HCT116 (cell line): ENCODE data around the gene GTPBP2. TPM values are rescaled to one million over a fixed set of nuclear protein-coding genes. Genes with fewer than 3 reads are reported as not detected.
A peak's percentile ranks its signal among the peaks of the same experiment; 100 is the strongest.

ENCODE experiments used
- ATAC-seq: fragments of 200-7000 bp; cut with Tn5 transposase; 2 replicates; pipeline ENCODE4 v1.9.1; 2020; ENCODE audit warnings: mild to moderate bottlenecking, moderate library complexity
- BruUV-seq: library from RNA; stranded (reverse); fragments of 400-500 nt; replicated peaks from 2 replicates; lab custom pipeline; 2021; lab: Mats Ljungman, UMichigan
- CTCF ChIA-PET: fragments of 300-600 bp; sonication (Branson Sonifier 250); formaldehyde crosslinking; loops from one replicate; lab custom pipeline; 2021; ENCODE audit warnings: antibody characterized with exemption; lab: Charles Lee
- POLR2A ChIA-PET: fragments of 300-600, 350-600 bp; sonication (Branson Sonifier 250); formaldehyde crosslinking; loops from one replicate; lab custom pipeline; 2021; ENCODE audit warnings: antibody characterized with exemption; lab: Charles Lee
- RAD21 ChIA-PET, 2 experiments: fragments of 300-600 bp; sonication (Branson Sonifier 250); formaldehyde crosslinking; loops; one replicate each; lab custom pipeline; 2023; ENCODE audit warnings: low total read pairs in 2 of 2; ENCODE audit not compliant: uncharacterized antibody in 2 of 2, unreplicated experiment in 2 of 2, low non-redundant PET in 1 of 2; lab: Charles Lee
- DNase-seq: peaks from one replicate; pipeline ENCODE4 v3.0.0-alpha.2; 2010; ENCODE audit warnings: low read depth, low spot score
- H2AFZ ChIP-seq: fragments of 200-600 bp; shearing (Covaris generic), sonication (generic); 2 replicates; pipeline ENCODE4 v1.6.1; 2017; ENCODE audit warnings: low read depth, mixed run types, mixed read lengths, antibody characterized with exemption, low read length; ENCODE audit not compliant: poor library complexity, severe bottlenecking
- H3K27ac ChIP-seq: 2 replicates; pipeline ENCODE4 v1.5.1; 2012; ENCODE audit warnings: low read depth, low read length
- H3K27me3 ChIP-seq: fragments of 200-600 bp; sonication (generic); 2 replicates; pipeline ENCODE4 v1.6.1; 2016; ENCODE audit warnings: mixed run types, low read length, mixed read lengths; ENCODE audit not compliant: insufficient read depth
- H3K36me3 ChIP-seq, 2 experiments: fragments of 200-500 bp in 1 of 2; fragments of 200-600 bp in 1 of 2; sonication (Bioruptor generic) in 1 of 2; sonication (generic) in 1 of 2; 2 replicates each; pipeline versions ENCODE4 v1.5.1 to v1.6.1; 2014 to 2016; ENCODE audit warnings: low read length in 2 of 2, inconsistent platforms in 1 of 2, mixed read lengths in 1 of 2, mixed run types in 1 of 2; ENCODE audit not compliant: insufficient read depth in 2 of 2, control insufficient read depth in 1 of 2
- H3K4me1 ChIP-seq, 2 experiments: fragments of 200-600 bp in 1 of 2; sonication (generic) in 1 of 2; 2 replicates each; pipeline versions ENCODE4 v1.5.1 to v1.6.1; 2012 to 2017; ENCODE audit warnings: low read length in 2 of 2, inconsistent platforms in 1 of 2, mild to moderate bottlenecking in 1 of 2, mixed read lengths in 1 of 2, mixed run types in 1 of 2, moderate library complexity in 1 of 2; ENCODE audit not compliant: insufficient read depth in 2 of 2, control insufficient read depth in 1 of 2
- H3K4me2 ChIP-seq: fragments of 200-600 bp; sonication (generic); 2 replicates; pipeline ENCODE4 v1.6.1; 2017; ENCODE audit warnings: mixed run types, low read length, mixed read lengths
- H3K4me3 ChIP-seq, 2 experiments: fragments of 200-600 bp in 1 of 2; sonication (generic) in 1 of 2; replicated peaks in 1 of 2; 2 replicates each; pipeline ENCODE4 v1.5.1; 2011 to 2016; ENCODE audit warnings: low read length in 2 of 2, control low read depth in 1 of 2, low read depth in 1 of 2, mild to moderate bottlenecking in 1 of 2, mixed read lengths in 1 of 2, mixed run types in 1 of 2
- H3K79me2 ChIP-seq: fragments of 200-600 bp; sonication (generic); 2 replicates; pipeline ENCODE4 v1.6.1; 2017; ENCODE audit warnings: mild to moderate bottlenecking, mixed run types, low read length, moderate library complexity, mixed read lengths; ENCODE audit not compliant: insufficient read depth
- H3K9ac ChIP-seq: fragments of 200-600 bp; sonication (generic); 2 replicates; pipeline ENCODE4 v1.6.1; 2016; ENCODE audit warnings: low read length, mixed read lengths
- H3K9me2 ChIP-seq: fragments of 200-600 bp; sonication (generic), shearing (Covaris generic); 2 replicates; pipeline ENCODE4 v1.6.1; 2017; ENCODE audit warnings: mixed run types, mild to moderate bottlenecking, moderate library complexity; ENCODE audit not compliant: insufficient read depth
- H3K9me3 ChIP-seq, 2 experiments: fragments of 200-500 bp in 1 of 2; fragments of 200-600 bp in 1 of 2; sonication (Bioruptor generic) in 1 of 2; sonication (generic) in 1 of 2; 2 replicates each; pipeline ENCODE4 v1.6.1; 2014 to 2017; ENCODE audit warnings: low read length in 2 of 2, mixed read lengths in 2 of 2, inconsistent platforms in 1 of 2, low read depth in 1 of 2, mild to moderate bottlenecking in 1 of 2, mixed run types in 1 of 2, moderate library complexity in 1 of 2; ENCODE audit not compliant: control insufficient read depth in 1 of 2, insufficient read depth in 1 of 2
- H4K20me1 ChIP-seq: fragments of 200-600 bp; sonication (generic), shearing (Covaris generic); 2 replicates; pipeline ENCODE4 v1.6.1; 2017; ENCODE audit warnings: mixed run types, mild to moderate bottlenecking, moderate library complexity; ENCODE audit not compliant: insufficient read depth
- FOSL1 ChIP-seq: IDR thresholded peaks from 2 replicates; pipeline ENCODE4 v1.6.1; 2012; ENCODE audit warnings: low read depth
- RAD21 ChIP-seq: IDR thresholded peaks from 2 replicates; pipeline ENCODE4 v1.6.1; 2012; ENCODE audit warnings: low read depth, mild to moderate bottlenecking
- TCF7L2 ChIP-seq: IDR thresholded peaks from 2 replicates; pipeline ENCODE4 v1.7.0; 2011; ENCODE audit warnings: borderline replicate concordance, inconsistent platforms; ENCODE audit not compliant: insufficient read depth, insufficient read length; ENCODE audit errors: extremely low read depth
- intact Hi-C: fragments of 100-400 bp; cut with micrococcal nuclease; formaldehyde crosslinking; loops from 2 replicates; pipeline ENCODE4 v1.10.0; 2022
- total RNA-seq: library from RNA; stranded (reverse); gene quantifications from one replicate; pipeline ENCODE4 v1.2.1, GENCODE V29; 2021; ENCODE audit not compliant: unreplicated experiment
- TF ChIP-seq, protein P1 (sequence below): IDR thresholded peaks from 2 replicates; pipeline ENCODE4 v1.6.1; 2012; ENCODE audit warnings: low read depth
- TF ChIP-seq, protein P2 (sequence below), 3 experiments: fragments of 200-600 bp in 1 of 3; sonication (generic) in 1 of 3; IDR thresholded peaks in 2 of 3; conservative IDR thresholded peaks in 1 of 3; 2 replicates each; pipeline ENCODE4 v1.5.1; 2012 to 2017; ENCODE audit warnings: low read depth in 2 of 3, low read length in 2 of 3, antibody characterized with exemption in 1 of 3, borderline replicate concordance in 1 of 3, control low read depth in 1 of 3, mild to moderate bottlenecking in 1 of 3, mixed read lengths in 1 of 3, mixed run types in 1 of 3, moderate library complexity in 1 of 3; ENCODE audit not compliant: insufficient read depth in 1 of 3

GTPBP2 gene
- total RNA-seq, 1 experiment from 2014 or later: 98.0 TPM

DNA sequence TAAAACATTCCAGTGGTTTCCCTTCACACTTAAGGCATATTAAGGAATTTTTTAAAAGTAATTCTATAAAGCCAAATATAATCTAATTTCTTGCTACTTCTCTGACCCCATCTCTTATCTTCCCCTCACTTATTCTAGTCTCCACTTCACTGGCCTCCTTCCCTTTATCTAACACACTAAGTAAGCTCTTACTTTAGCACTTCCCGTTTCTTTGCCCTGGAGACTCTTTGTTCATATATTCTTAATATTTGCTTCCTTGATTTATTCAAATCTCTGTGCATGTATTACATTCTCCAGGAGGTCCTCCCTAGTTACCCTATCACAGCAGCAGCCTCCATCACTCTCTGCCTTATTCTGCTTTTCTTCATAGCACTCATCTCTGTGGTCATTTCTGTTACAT, 20.3 kb downstream of the GTPBP2 start (continued):
- TF ChIP-seq, protein P1, sequence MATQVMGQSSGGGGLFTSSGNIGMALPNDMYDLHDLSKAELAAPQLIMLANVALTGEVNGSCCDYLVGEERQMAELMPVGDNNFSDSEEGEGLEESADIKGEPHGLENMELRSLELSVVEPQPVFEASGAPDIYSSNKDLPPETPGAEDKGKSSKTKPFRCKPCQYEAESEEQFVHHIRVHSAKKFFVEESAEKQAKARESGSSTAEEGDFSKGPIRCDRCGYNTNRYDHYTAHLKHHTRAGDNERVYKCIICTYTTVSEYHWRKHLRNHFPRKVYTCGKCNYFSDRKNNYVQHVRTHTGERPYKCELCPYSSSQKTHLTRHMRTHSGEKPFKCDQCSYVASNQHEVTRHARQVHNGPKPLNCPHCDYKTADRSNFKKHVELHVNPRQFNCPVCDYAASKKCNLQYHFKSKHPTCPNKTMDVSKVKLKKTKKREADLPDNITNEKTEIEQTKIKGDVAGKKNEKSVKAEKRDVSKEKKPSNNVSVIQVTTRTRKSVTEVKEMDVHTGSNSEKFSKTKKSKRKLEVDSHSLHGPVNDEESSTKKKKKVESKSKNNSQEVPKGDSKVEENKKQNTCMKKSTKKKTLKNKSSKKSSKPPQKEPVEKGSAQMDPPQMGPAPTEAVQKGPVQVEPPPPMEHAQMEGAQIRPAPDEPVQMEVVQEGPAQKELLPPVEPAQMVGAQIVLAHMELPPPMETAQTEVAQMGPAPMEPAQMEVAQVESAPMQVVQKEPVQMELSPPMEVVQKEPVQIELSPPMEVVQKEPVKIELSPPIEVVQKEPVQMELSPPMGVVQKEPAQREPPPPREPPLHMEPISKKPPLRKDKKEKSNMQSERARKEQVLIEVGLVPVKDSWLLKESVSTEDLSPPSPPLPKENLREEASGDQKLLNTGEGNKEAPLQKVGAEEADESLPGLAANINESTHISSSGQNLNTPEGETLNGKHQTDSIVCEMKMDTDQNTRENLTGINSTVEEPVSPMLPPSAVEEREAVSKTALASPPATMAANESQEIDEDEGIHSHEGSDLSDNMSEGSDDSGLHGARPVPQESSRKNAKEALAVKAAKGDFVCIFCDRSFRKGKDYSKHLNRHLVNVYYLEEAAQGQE: no peak
- TF ChIP-seq FOSL1: no peak
- TF ChIP-seq, all 23 proteins: peak for 0

DNA sequence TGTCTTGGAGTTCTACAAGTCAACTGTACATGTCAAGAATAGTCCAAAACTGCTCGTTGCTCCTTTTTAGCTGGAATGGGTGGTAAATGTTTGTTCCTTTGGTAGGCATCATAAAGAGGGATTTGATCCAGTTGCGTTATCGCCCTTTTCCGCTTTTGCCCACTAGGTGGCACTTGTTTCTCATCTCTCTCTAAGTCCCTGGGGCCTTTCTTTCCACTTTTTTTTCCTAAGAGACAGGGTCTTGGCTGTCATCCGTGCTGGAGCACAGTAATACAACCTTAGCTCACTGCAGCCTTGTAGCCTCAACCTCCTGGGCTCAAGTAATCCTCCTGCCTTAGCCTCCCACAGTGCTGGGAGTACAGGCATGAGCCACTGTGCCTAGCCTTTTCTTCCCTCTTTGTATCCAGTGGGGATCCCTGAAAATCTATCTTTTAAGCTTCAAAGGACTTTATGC, 20.7 kb downstream of the GTPBP2 start:
- Histone ChIP-seq H3K36me3 (peaks cover 21 to 26% of the 10 kb centered on the region in 2 experiments; a peak in 3 of 4 replicates), H3K9ac (no peak overlapping the region), H3K9me2 (no peaks in the 10 kb centered on the region), H4K20me1 (no peaks in the 10 kb centered on the region), H3K79me2 (no peaks in the 10 kb centered on the region), H2AFZ (no peak overlapping the region), H3K4me1 (peaks cover 0 to 5% of the 10 kb centered on the region in 2 experiments; a peak in 1 of 4 replicates), H3K4me2 (no peak overlapping the region), H3K27me3 (no peaks in the 10 kb centered on the region), H3K27ac (no peak overlapping the region), H3K4me3 (no peak overlapping the region), H3K9me3 (no peaks in the 10 kb centered on the region)
- ChIA-PET RAD21 (no interaction called here), CTCF (interaction anchor here (1.0 to 1.7 kb wide), 4 partner anchors 10 to 21 kb away, joined by 3 to 4 read pairs (median 4); partner anchors contain the start of gene GTPBP2), POLR2A (no interaction called here)
- peak; percentile 76 for TF ChIP-seq RAD21
- no peak for TF ChIP-seq TCF7L2
- TF ChIP-seq, protein P2, sequence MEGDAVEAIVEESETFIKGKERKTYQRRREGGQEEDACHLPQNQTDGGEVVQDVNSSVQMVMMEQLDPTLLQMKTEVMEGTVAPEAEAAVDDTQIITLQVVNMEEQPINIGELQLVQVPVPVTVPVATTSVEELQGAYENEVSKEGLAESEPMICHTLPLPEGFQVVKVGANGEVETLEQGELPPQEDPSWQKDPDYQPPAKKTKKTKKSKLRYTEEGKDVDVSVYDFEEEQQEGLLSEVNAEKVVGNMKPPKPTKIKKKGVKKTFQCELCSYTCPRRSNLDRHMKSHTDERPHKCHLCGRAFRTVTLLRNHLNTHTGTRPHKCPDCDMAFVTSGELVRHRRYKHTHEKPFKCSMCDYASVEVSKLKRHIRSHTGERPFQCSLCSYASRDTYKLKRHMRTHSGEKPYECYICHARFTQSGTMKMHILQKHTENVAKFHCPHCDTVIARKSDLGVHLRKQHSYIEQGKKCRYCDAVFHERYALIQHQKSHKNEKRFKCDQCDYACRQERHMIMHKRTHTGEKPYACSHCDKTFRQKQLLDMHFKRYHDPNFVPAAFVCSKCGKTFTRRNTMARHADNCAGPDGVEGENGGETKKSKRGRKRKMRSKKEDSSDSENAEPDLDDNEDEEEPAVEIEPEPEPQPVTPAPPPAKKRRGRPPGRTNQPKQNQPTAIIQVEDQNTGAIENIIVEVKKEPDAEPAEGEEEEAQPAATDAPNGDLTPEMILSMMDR (IDR thresholded peaks at IDR 0.05 in 2 of 3, conservative IDR thresholded peaks at IDR 0.05 in 1 of 3; ENCODE audit: borderline replicate concordance in 1 of 3, insufficient read depth in 1 of 3, low read depth in 2 of 3, low read length in 2 of 3): peak; percentile 68 to 90 (median 85)
- intact Hi-C loops: loop anchor here (1.0 kb wide), 1 partner anchor 471 kb away; no protein-coding TSS in a partner anchor
- BruUV-seq: no TSS peak
- ATAC-seq (peak; percentile 87), DNase-seq (peak; percentile 73)
